Measurements from ENCODE around the gene TTLL10.

- TF ChIP-seq GATA2 (IDR thresholded peaks at IDR 0.05; ENCODE audit: low read depth, low read length), result no peak
- no peak for TF ChIP-seq GATA3 (IDR thresholded peaks at IDR 0.05; ENCODE audit: low read depth, low read length)
These were observed 36.2 kb upstream of the TTLL10 start for GRCh38 chr1:1137256-1138045.

All from SH-SY5Y (cell line).